Heart right ventricle (tissue), 16 donors: ENCODE measurements around the gene XPR1. TPM values are rescaled to one million over a fixed set of nuclear protein-coding genes. Genes with fewer than 3 reads are reported as not detected.

Experiments
- ATAC-seq, 8 donors: fragments of 200-7000 bp; cut with Tn5 transposase; one replicate each; pipeline ENCODE4 v1.9.1; 2020; ENCODE audit warnings: mild to moderate bottlenecking in 8 of 8, moderate library complexity in 8 of 8, moderate number of reproducible peaks in 1 of 8
- DNase-seq, 2 donors: peaks; one replicate each; pipeline ENCODE4 v3.0.0-alpha.2; 2020
- H3K27ac ChIP-seq, 10 donors: fragments of 200-600 bp; sonication (generic) in 2 of 10; one replicate each; pipeline versions ENCODE4 v1.5.0 to v1.8.0; 2020 to 2022; ENCODE audit warnings: mild to moderate bottlenecking in 3 of 10
- H3K27me3 ChIP-seq, 7 donors: fragments of 200-600 bp; one replicate each; pipeline ENCODE4 v1.8.0; 2021 to 2022; ENCODE audit warnings: mild to moderate bottlenecking in 2 of 7
- H3K36me3 ChIP-seq, 9 donors: fragments of 200-600 bp; sonication (generic) in 1 of 9; one replicate each; pipeline versions ENCODE4 v1.5.0 to v1.8.0; 2020 to 2022; ENCODE audit warnings: mild to moderate bottlenecking in 2 of 9
- H3K4me1 ChIP-seq, 9 donors: fragments of 200-600 bp; sonication (generic) in 1 of 9; one replicate each; pipeline versions ENCODE4 v1.5.0 to v1.8.0; 2020 to 2022; ENCODE audit warnings: mild to moderate bottlenecking in 4 of 9
- H3K4me3 ChIP-seq, 10 donors: fragments of 200-600 bp; sonication (generic) in 2 of 10; one replicate each; pipeline versions ENCODE4 v1.5.0 to v1.8.0; 2020 to 2022; ENCODE audit warnings: mild to moderate bottlenecking in 7 of 10, moderate library complexity in 2 of 10
- H3K9me3 ChIP-seq, 11 donors: fragments of 200-600 bp in 10 of 11; sonication (generic) in 2 of 11; one replicate each; pipeline versions ENCODE4 v1.5.0 to v1.8.0; 2013 to 2022; ENCODE audit warnings: mild to moderate bottlenecking in 2 of 11, control low read depth in 1 of 11, moderate library complexity in 1 of 11
- CTCF ChIP-seq, 9 donors: fragments of 200-600 bp; sonication (generic) in 2 of 9; IDR thresholded peaks; one replicate each; pipeline versions ENCODE4 v1.5.0 to v1.8.0; 2021 to 2022; ENCODE audit warnings: antibody characterized with exemption in 9 of 9, mild to moderate bottlenecking in 5 of 9, moderate library complexity in 1 of 9
- WGBS, 2 donors: extraction: QIAGEN DNeasy Blood & Tissue Kit; methylation state at CpG; one replicate each; pipeline ENCODE4 v1.1.7; 2013; ENCODE audit warnings: inconsistent platforms in 1 of 2; 5-methylcytosine and 5-hydroxymethylcytosine counted together
- intact Hi-C, 10 donors: fragments of 100-400 bp; cut with DNase I; formaldehyde crosslinking; loops; one replicate each; pipeline versions ENCODE4 v1.11.1 to v1.14.2; 2022
- polyA plus RNA-seq, 2 donors: library from polyadenylated mRNA; stranded (reverse); fragments of 200-250 nt; gene quantifications; one replicate each; pipeline ENCODE4 v1.2.3, GENCODE V29; 2013
- total RNA-seq, 10 donors: library from RNA; stranded (reverse); fragmentation: NEBNext Ultra II Directional in 3 of 10; extraction: Animal tissue kit (Norgen Biotek cat#: 25700) in 3 of 10; gene quantifications; one replicate each; pipeline versions ENCODE4 v1.2.1 to v1.2.4, GENCODE V29; 2021 to 2023
- donor health status: Arrhythmogenic right ventricular cardiomyopathy.
- donor health status: ischemic (EF 13 %, LVEDD 7.1; RV severe dilation, severe dysfunction).
- donor health status: healthy with polysubstance abuse.
- donor health status: DM: no; HTN: yes; CAD: no.
- donor health status: DM: no; HTN: no; CAD: no.
- donor health status: ischemic (EF 25% LVEDD 6.9; RV normal size, moderate dysfunction).
- donor health status: ischemic (EF 25% LVEDD 5.7; RV mildly dilated, moderate dysfunction).
- donor health status: healthy.
- donor health status: DM: yes; HTN: yes; CAD: no.
- donor health status: Ischemic cardiomyopathy.
- donor health status: ischemic (EF 35%, LVEDD 5.7; RV mildly dilated, moderate dysfunction).
- donor health status: nonischemic (EF 11% LVEDD 7.7; RV severe dilation, severe dysfunction).
- donor health status: DM: yes; HTN: yes; CAD: no.
- donor health status: PGD.
- donor health status: ischemic (EF 29% LVEDD 5.4; RV normal size, mild dysfunction).
- donor health status: nonischemic (EF 23%, LVEDD 6.1; RV moderate dilation, normal function).

Gene XPR1
- total and polyA plus RNA-seq, 12 donors: 18.3 to 142 (median 70.0) TPM

DNA sequence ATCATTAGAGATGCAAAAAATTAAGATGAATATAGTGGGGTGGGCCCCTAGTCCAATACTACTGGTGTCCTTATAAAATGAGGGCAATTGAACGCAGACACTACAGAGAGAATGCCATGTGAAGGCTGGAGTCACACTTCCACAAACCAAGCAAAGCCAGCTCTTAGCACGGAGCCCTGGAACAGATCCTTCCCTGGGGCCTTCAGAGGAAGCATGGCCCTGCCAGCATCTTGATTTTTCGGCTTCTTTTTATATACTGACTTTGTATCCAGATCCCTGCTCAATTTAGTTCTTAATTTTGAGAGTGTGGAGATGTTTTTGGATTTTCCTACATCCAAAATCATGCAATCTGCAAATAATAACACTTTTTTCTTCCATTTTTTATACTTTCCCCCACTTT, 270.7 kb downstream of the XPR1 start:
- Histone ChIP-seq H3K9me3 (no peaks in the 10 kb centered on the region), H3K27me3 (no peaks in the 10 kb centered on the region), H3K27ac (no peak overlapping the region), H3K36me3 (no peaks in the 10 kb centered on the region), H3K4me3 (no peak overlapping the region), H3K4me1 (peaks cover 0 to 14% (median 0%) of the 10 kb centered on the region in 9 donors)
- WGBS, 2 donors: 43 to 60% methylated on average over 3 of the region's 3 CpGs
- TF ChIP-seq CTCF (IDR thresholded peaks at IDR 0.05): no peak
- ATAC-seq (no peak), DNase-seq (peak in 1 of 2 donors; percentile 2)
- intact Hi-C loops: no loop called here

DNA sequence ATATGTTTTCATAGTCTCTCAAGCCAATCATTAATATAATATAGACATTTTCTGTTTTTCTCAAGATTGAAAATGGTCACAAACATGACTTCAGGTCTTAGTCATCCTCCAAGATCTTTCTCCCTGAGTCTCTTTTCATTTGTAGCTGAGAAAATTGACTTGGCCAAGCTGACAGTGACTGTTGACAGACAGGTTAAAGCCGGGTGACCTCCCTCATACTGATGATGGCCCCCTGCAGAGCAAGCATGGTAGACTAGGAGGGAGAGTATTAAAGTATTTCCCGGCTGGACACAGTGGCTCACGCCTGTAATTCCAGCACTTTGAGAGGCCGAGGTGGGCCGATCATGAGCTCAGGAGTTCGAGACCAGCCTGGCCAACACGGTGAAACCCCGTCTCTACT, 274.1 kb downstream of the XPR1 start:
- no peak for TF ChIP-seq CTCF (IDR thresholded peaks at IDR 0.05)
- intact Hi-C loops: no loop called here
- ATAC-seq (no peak), DNase-seq (no peak)
- Histone ChIP-seq H3K36me3 (no peaks in the 10 kb centered on the region), H3K27ac (no peak overlapping the region), H3K27me3 (peaks cover 0 to 7% (median 0%) of the 10 kb centered on the region in 7 donors), H3K4me3 (no peak overlapping the region), H3K4me1 (peaks cover 0 to 4% (median 0%) of the 10 kb centered on the region in 9 donors), H3K9me3 (no peaks in the 10 kb centered on the region)
- WGBS, 2 donors: 91 to 92% methylated on average over 8 of the region's 8 CpGs

GRCh38 chr1:180906511-180906910, 274.7 kb downstream of the XPR1 start:
- no peak for ATAC-seq
- Histone ChIP-seq H3K27ac (no peak overlapping the region), H3K27me3 (peaks cover 0 to 13% (median 0%) of the 10 kb centered on the region in 7 donors), H3K4me3 (no peak overlapping the region), H3K4me1 (peaks cover 0 to 10% (median 4%) of the 10 kb centered on the region in 9 donors), H3K36me3 (no peaks in the 10 kb centered on the region), H3K9me3 (no peaks in the 10 kb centered on the region)
- intact Hi-C loops: no loop called here
- TF ChIP-seq CTCF (IDR thresholded peaks at IDR 0.05): no peak
- 93 to 98% methylated on average over 9 of the region's 9 CpGs for WGBS, 2 donors
- DNase-seq: no peak

DNA sequence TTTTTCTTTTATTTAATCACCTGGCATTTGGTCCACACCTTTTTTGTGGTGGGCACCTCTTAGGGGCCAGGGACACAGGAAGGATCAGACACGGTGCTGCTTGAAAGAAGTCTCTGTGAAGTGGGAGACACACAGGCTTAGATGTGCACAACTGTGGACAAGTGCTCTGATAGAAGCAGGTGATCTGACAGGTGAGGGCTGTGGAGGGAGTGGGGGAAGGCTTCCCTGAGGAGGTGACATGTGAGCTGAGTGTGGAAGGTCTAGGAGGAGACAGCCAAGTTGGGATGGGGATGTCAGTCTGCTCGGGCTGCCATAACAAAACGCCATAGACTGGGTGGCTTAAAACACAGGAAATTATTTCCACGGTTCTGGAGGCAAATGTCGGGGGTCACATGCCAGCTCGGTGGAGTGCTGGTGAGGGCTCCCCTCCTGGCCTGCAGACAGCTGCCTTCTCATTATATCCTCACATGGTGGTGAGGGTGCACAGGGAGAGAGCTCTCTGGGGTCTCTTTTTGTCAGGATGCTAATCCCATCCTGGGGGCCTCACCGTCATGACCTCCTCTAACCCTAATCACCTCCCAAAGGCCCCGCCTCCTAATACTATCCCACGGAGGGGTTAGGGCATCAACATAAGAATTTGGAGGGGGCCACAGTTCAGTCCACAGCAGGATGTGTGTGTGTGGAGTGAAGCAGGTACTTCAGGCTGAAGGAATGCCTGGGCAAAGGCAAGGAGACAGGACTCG, 275.7 kb downstream of the XPR1 start:
- no peak for TF ChIP-seq CTCF (IDR thresholded peaks at IDR 0.05)
- peaks cover 0 to 23% (median 0%) of the 10 kb centered on the region in 7 donors for H3K27me3 ChIP-seq
- 84 to 87% methylated on average over 10 of the region's 10 CpGs for WGBS, 2 donors
- no peak overlapping the region for H3K27ac ChIP-seq
- intact Hi-C loops: no loop called here
- H3K4me1 ChIP-seq: peaks cover 0 to 18% (median 11%) of the 10 kb centered on the region in 9 donors
- ATAC-seq: no peak
- DNase-seq: no peak
- no peaks in the 10 kb centered on the region for H3K36me3 ChIP-seq
- no peak overlapping the region for H3K4me3 ChIP-seq
- H3K9me3 ChIP-seq: no peaks in the 10 kb centered on the region
